Memory B cell (primary cell): ENCODE data around the gene ROR2.

Experiments used
- ATAC-seq: fragments of 150-1000 bp; cut with Tn5 transposase; 2 replicates; pipeline ENCODE4 v1.10.0; 2021; ENCODE audit warnings: low read depth, mild to moderate bottlenecking, moderate library complexity
- DNase-seq, 2 donors: peaks; one replicate each; pipeline ENCODE4 v3.0.0; 2022; ENCODE audit warnings: low spot score in 2 of 2
- H3K27ac Mint-ChIP-seq: one replicate; pipeline ENCODE4 v1.8.0; 2022; ENCODE audit warnings: mild to moderate bottlenecking, moderate library complexity, mixed read lengths
- H3K27me3 Mint-ChIP-seq: one replicate; pipeline ENCODE4 v1.8.0; 2022; ENCODE audit warnings: mixed read lengths
- H3K36me3 Mint-ChIP-seq: one replicate; pipeline ENCODE4 v1.8.0; 2022; ENCODE audit warnings: mild to moderate bottlenecking, mixed read lengths
- H3K4me1 Mint-ChIP-seq: one replicate; pipeline ENCODE4 v1.8.0; 2022; ENCODE audit warnings: mixed read lengths
- H3K4me3 Mint-ChIP-seq: one replicate; pipeline ENCODE4 v1.8.0; 2022; ENCODE audit warnings: mild to moderate bottlenecking, moderate library complexity, mixed read lengths
- H3K9me3 Mint-ChIP-seq: one replicate; pipeline ENCODE4 v1.8.0; 2022; ENCODE audit warnings: mixed read lengths

Gene ROR2

DNA sequence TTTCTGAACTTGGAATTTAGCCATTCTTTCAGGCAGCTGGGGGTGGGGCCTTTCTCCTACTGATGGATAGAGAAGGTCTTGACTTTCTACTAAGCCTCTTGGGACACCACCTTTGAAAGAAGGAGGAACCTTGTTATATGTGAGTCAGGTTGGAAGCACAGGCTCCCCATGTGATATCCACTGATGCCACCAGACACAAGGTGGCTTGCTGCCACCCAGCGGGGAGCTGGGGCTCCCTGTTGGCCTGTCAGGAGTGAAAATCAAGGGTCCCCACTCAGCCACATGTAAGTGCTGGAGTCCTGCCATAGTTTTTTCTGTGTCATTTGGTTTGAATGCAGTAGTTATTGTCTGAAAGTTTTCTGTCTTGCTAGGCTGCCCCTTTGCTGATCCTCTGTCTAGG is 274.0 kb downstream of the ROR2 start:
- Mint-ChIP-seq H3K27me3 (peaks cover 10% of the 10 kb centered on the region), H3K36me3 (no peaks in the 10 kb centered on the region)
- no peak for ATAC-seq

DNA sequence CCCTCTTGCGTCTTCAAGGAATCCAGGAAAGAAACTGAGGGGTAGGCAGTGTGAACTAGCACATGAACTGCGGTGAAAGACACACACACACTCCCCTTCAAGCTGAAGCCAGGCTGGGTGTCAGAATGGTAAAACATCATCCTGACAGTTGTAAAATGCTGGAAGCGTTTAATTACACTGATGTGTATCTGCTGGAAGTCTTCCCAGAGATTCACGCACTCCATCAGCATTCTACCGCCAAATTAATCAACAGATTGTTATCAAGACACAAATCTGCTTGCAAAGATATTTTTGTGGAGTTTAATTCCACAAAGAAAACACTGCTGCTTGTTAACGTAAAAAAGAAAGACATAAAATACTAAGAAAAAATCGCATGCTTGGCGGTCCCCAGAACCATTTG is 285.4 kb downstream of the ROR2 start:
- Mint-ChIP-seq H3K9me3 (no peaks in the 10 kb centered on the region), H3K27me3 (peaks cover 5% of the 10 kb centered on the region), H3K27ac (no peak overlapping the region), H3K4me1 (no peaks in the 10 kb centered on the region), H3K36me3 (no peaks in the 10 kb centered on the region), H3K4me3 (no peak overlapping the region)
- DNase-seq (no peak), ATAC-seq (no peak)

More for the DNA sequence above, 274.0 kb downstream of the ROR2 start:
- Mint-ChIP-seq H3K27ac (no peak overlapping the region), H3K4me1 (no peaks in the 10 kb centered on the region), H3K9me3 (peaks cover 8% of the 10 kb centered on the region), H3K4me3 (no peak overlapping the region)
- no peak for DNase-seq

DNA sequence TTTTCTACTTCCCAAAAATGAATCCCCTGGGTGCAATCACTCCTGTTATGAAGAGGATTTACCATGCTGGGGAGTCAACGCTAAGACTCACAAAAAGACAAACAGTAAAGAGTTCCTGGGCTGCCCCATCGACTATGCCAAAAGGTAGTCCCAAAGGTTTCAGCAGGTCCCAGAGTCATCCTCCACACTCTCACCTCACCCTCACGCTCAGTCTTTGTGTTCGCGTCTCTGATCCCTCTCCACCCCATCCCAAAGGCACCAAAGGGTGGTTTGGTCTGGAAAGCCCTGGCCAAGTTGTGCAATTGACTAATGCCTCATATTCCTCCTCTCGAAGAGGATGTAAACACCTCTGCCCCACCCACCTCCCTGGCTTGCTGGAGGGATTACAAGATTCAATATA is 286.2 kb downstream of the ROR2 start:
- DNase-seq = no peak
- no peaks in the 10 kb centered on the region for H3K9me3 Mint-ChIP-seq
- H3K4me3 Mint-ChIP-seq = no peak overlapping the region
- H3K27ac Mint-ChIP-seq = no peak overlapping the region
- no peaks in the 10 kb centered on the region for H3K4me1 Mint-ChIP-seq
- no peak for ATAC-seq
- H3K36me3 Mint-ChIP-seq = no peaks in the 10 kb centered on the region
- H3K27me3 Mint-ChIP-seq = peaks cover 3% of the 10 kb centered on the region

DNA sequence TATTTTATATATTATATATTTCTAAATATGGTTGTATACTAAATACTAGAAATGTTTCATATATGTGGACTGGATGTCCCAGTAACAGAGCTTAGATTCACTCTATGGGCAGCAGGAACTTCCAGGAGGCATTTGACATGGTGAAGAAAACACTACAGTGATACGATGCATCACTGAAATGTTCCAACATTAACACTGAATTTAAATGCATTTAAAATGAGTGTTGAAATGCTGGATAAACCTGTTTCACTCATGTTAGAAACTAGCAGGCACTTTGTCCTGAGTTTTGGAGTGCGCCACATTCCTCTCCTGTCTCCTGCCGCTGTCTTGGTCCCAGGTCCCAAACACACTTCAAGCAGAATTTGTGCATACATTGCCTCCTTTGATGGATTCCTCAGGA is 288.6 kb downstream of the ROR2 start:
- no peaks in the 10 kb centered on the region for H3K4me1 Mint-ChIP-seq
- ATAC-seq (no peak), DNase-seq (no peak)
- no peak overlapping the region for H3K27ac Mint-ChIP-seq
- H3K4me3 Mint-ChIP-seq = no peak overlapping the region
- H3K36me3 Mint-ChIP-seq = no peaks in the 10 kb centered on the region
- no peaks in the 10 kb centered on the region for H3K9me3 Mint-ChIP-seq
- H3K27me3 Mint-ChIP-seq = peaks cover 14% of the 10 kb centered on the region

DNA sequence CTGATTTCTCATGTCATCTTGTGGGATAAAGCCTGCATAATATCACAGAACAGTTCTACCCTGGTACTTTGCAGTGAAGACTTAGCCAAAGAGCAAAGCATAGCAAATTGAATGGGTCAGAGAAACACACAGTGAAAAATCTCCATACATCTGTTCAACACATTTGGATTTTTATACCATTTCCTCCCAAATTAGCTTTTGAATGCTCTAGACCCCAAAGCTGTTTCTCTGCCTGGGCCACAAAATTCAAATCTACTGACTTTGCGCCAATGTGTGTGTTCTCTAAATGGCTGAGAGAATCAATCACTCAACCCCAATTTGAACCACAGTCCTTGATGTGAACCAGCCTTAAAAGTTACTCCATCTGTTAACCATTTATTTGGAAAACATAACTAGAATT is 289.5 kb downstream of the ROR2 start:
- peaks cover 18% of the 10 kb centered on the region for H3K27me3 Mint-ChIP-seq
- no peak overlapping the region for H3K4me3 Mint-ChIP-seq
- ATAC-seq (no peak), DNase-seq (no peak)
- H3K36me3 Mint-ChIP-seq = no peaks in the 10 kb centered on the region
- H3K9me3 Mint-ChIP-seq = no peaks in the 10 kb centered on the region
- H3K27ac Mint-ChIP-seq = no peak overlapping the region
- H3K4me1 Mint-ChIP-seq = no peaks in the 10 kb centered on the region

DNA sequence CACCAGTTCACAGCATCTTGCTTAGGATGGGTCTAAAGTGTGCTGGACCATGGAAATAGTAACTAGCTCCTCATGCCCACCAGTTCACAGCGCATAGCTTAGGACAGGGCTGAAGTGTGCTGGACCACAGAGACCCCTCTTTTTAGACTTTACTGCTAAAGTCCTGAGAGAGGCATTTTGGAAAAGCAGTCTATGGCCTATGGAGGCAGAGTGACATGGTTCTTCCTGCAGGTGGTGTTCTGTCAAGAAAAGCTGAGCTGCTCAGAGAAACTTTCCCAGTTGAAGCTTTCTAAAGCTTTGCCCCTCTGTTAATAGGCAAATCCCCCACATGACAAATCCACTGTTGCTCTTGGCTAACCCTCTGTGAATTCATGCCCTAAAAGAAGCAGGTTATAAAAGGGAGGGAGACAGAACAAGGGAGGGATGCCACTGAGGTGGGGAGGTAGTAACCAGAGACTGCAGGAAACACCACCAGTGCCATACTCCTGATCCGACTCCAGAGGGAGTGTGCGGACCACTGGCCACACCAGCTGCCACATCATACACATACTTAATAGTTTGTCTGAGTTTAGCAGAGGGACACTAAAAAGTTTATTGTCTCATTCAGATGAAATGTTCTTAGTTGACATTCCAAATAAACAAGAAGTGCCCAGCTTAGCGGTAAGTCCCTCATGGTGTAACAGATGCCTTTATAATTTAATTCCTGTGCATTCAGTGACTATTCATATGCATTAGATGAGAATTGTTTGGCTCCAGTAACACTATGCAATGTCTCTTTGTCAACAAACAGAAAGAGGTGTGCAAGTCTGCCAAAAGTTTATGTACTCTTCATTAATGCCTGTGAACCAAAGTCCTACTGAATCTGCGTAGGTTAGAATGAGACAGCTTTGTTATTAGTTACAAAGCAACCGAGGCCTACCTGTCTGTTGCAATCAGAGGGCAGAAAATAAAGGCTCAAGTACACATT is 290.2 kb downstream of the ROR2 start:
- Mint-ChIP-seq H3K4me1 (no peaks in the 10 kb centered on the region), H3K9me3 (no peaks in the 10 kb centered on the region), H3K27ac (no peak overlapping the region), H3K27me3 (peaks cover 18% of the 10 kb centered on the region), H3K4me3 (no peak overlapping the region), H3K36me3 (no peaks in the 10 kb centered on the region)
- DNase-seq = no peak
- no peak for ATAC-seq

DNA sequence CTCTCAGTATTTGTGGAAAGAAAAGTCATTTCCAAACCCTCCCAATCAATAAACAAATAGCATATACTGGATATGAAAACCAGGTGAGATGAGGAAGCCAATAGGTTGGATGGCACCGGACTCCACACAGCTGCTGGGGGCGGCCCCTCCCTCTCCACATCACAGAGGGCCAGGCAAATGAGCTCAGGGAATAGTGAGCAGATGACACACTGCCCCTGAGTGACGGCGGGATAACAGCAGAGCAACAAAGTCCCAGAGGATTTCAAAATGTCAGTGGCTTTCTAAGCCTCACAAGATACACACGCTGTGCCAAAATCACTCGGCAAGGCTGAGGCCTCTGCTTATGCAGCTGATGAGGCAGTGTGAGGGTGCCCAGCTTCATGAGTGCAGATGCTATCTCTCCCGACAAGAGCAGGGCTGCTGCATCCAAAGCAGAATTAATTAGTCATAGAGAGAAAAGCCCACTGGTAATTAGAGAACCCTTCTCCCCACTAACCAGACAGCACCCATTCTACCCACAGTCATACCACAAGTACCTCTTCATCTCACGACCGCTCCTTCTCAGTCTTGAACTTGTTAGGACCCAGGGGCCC is 291.4 kb downstream of the ROR2 start:
- H3K4me1 Mint-ChIP-seq = no peaks in the 10 kb centered on the region
- H3K36me3 Mint-ChIP-seq = no peaks in the 10 kb centered on the region
- H3K9me3 Mint-ChIP-seq = no peaks in the 10 kb centered on the region
- no peak for ATAC-seq
- H3K27me3 Mint-ChIP-seq = peaks cover 18% of the 10 kb centered on the region
- no peak overlapping the region for H3K4me3 Mint-ChIP-seq
- H3K27ac Mint-ChIP-seq = no peak overlapping the region
- no peak for DNase-seq

DNA sequence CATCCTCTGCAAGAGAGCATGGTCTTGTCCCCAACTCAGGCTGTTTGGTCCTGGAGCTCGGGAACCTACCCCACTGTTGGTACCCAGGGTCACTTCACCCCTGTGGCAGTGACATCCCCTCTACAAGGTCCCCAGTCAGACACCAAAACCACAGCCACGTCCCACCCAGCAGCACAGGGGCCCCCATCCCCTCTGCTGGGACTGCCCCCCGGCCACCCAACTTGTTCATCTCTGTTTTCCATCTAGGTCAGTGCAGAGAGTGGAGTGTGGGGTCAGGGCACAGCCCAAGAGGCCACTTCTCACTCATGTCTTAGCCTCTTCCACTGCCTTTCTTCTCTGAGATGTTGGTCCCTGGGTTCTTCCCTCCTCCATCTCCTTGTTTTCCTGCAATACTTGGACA is 292.5 kb downstream of the ROR2 start:
- DNase-seq (no peak), ATAC-seq (no peak)
- Mint-ChIP-seq H3K4me3 (no peak overlapping the region), H3K9me3 (no peaks in the 10 kb centered on the region), H3K4me1 (no peaks in the 10 kb centered on the region), H3K36me3 (no peaks in the 10 kb centered on the region), H3K27me3 (peaks cover 16% of the 10 kb centered on the region), H3K27ac (no peak overlapping the region)

DNA sequence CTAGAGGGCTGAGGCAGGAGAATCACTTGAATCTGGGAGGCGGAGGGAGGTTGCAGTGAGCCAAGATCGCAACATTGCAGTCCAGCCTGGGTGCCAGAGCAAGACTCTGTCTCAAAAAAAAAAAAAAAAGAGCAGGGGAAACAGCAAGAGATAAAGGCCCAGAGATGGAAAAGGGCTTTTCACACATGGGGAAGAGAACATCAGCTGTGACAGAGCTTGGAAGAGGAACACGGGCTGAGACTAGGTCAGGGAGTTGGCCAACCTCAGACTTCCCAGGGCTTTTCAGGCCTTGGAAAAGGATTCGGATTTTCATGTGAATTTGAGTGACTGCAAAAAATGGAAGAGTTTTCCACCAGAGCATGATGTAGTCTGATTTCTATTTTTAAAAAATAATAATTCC is 294.4 kb downstream of the ROR2 start:
- peaks cover 16% of the 10 kb centered on the region for H3K27me3 Mint-ChIP-seq
- DNase-seq (no peak), ATAC-seq (no peak)
- no peak overlapping the region for H3K4me3 Mint-ChIP-seq
- no peaks in the 10 kb centered on the region for H3K9me3 Mint-ChIP-seq
- H3K36me3 Mint-ChIP-seq = no peaks in the 10 kb centered on the region
- no peak overlapping the region for H3K27ac Mint-ChIP-seq
- H3K4me1 Mint-ChIP-seq = no peaks in the 10 kb centered on the region

DNA sequence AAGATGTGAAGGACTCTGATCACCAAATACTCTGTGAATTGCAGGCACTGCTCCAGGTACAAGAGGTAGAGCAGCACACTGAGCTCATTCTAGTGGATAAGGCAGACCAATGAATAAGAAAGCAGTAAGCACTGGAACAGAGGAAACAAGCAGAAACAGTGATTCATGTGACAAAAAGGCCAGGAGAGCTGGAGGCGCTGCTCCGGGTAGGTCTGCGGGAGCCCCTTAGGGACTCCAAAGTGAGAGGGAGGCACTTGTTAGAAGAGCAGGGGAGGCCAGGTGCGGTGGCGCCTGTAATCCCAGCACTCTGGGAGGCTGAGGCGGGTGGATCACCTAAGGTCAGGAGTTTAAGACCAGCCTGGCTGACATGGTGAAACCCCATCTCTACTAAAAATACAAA is 294.8 kb downstream of the ROR2 start:
- no peaks in the 10 kb centered on the region for H3K9me3 Mint-ChIP-seq
- no peaks in the 10 kb centered on the region for H3K4me1 Mint-ChIP-seq
- no peak overlapping the region for H3K4me3 Mint-ChIP-seq
- ATAC-seq (no peak), DNase-seq (no peak)
- H3K36me3 Mint-ChIP-seq = no peaks in the 10 kb centered on the region
- H3K27me3 Mint-ChIP-seq = peaks cover 16% of the 10 kb centered on the region
- no peak overlapping the region for H3K27ac Mint-ChIP-seq

DNA sequence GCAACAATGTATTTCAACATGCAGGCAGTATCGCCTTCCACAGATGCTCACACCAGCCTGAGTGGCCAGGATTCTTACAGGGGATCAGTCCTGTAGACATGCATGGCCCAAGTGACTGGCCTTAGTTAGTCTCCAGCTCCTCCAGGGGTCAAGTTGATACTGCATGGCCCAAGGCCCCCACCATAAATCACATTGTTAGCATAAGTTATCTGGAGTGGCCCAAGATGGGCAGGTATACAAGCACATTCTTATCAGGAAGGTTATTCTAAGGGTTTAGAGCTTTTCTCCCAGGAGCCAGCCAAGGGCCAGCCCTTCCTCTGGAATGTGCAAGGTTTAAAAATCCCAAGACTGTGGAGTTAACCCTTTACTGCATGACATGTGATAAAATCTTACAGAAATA is 295.5 kb downstream of the ROR2 start:
- no peaks in the 10 kb centered on the region for H3K4me1 Mint-ChIP-seq
- no peak for DNase-seq
- H3K4me3 Mint-ChIP-seq = no peak overlapping the region
- no peak for ATAC-seq
- H3K27me3 Mint-ChIP-seq = peaks cover 18% of the 10 kb centered on the region
- no peaks in the 10 kb centered on the region for H3K36me3 Mint-ChIP-seq
- no peaks in the 10 kb centered on the region for H3K9me3 Mint-ChIP-seq
- no peak overlapping the region for H3K27ac Mint-ChIP-seq

DNA sequence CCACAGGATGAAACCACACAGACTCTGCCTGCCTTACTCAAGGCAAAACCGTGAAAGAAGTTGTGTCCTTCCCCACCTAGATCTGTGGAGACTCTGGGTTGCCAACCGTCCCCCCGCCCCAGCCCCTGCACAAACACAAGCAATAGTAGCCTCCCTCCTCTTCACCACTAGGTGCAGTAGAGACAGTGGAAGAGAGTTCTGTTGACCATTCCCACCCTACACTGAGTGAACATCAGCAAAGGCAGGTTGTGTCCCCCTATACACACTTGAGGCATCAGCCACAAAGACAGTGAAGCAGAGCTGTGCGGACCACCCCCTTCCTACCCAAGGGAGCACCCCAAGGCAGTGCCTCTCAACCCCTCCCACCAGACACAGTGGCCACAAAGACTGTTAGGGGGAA is 302.7 kb downstream of the ROR2 start:
- peaks cover 15% of the 10 kb centered on the region for H3K27me3 Mint-ChIP-seq

DNA sequence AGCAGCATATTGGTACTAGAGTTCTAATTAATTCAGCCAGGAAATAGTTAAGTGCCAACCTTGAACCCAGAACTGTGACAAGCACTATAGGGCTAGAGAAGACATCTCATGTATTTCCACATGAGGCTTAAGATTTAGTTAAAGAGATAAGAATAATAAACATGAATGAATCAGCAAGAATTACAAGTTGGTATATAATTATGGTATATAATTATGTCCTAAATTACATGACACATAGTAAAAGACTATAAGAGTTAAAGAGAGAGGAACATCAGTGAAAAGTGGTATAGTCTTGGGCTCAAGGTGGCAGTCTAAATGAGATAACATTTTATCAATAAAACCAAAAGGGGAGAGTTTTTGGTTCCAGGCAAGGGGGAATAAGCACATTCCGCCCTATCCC is 303.3 kb downstream of the ROR2 start:
- peaks cover 15% of the 10 kb centered on the region for H3K4me1 Mint-ChIP-seq
- ATAC-seq = no peak
- peaks cover 19% of the 10 kb centered on the region for H3K27me3 Mint-ChIP-seq
- no peak for DNase-seq
- H3K27ac Mint-ChIP-seq = no peak overlapping the region
- no peak overlapping the region for H3K4me3 Mint-ChIP-seq
- H3K9me3 Mint-ChIP-seq = peaks cover 1% of the 10 kb centered on the region
- H3K36me3 Mint-ChIP-seq = no peaks in the 10 kb centered on the region

More for the DNA sequence above, 302.7 kb downstream of the ROR2 start:
- H3K4me3 Mint-ChIP-seq = no peak overlapping the region
- ATAC-seq (no peak), DNase-seq (no peak)
- no peaks in the 10 kb centered on the region for H3K36me3 Mint-ChIP-seq
- H3K9me3 Mint-ChIP-seq = no peaks in the 10 kb centered on the region
- peaks cover 15% of the 10 kb centered on the region for H3K4me1 Mint-ChIP-seq
- H3K27ac Mint-ChIP-seq = no peak overlapping the region

DNA sequence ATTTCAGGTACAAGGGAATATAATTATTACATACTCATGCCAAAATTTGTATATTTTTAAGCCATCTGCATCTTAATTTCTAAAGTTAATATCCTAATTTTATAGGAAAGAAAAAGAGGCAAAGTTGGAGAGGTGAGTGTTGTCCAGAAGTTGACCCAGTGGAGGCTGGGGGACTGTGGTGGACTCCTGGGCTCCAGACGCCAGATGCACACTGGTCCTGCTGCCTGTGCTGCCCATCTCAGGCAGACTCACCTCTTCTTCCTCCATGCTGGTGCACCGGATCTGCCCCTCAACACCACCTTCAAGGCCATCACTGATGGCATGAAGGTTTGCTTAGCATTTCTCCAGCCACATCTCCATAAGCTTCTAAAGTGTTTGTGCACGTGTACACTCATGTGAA is 305.6 kb downstream of the ROR2 start:
- H3K27me3 Mint-ChIP-seq = peaks cover 17% of the 10 kb centered on the region
- peaks cover 7% of the 10 kb centered on the region for H3K9me3 Mint-ChIP-seq
- H3K4me1 Mint-ChIP-seq = peaks cover 15% of the 10 kb centered on the region
- H3K36me3 Mint-ChIP-seq = peaks cover 2% of the 10 kb centered on the region
- ATAC-seq (no peak), DNase-seq (no peak)
- H3K4me3 Mint-ChIP-seq = no peak overlapping the region
- no peak overlapping the region for H3K27ac Mint-ChIP-seq
